Heart right ventricle (tissue), 16 donors: ENCODE measurements around the gene ZNF492. TPM values are rescaled to one million over a fixed set of nuclear protein-coding genes. Genes with fewer than 3 reads are reported as not detected.

Experiments
- ATAC-seq, 8 donors: fragments of 200-7000 bp; cut with Tn5 transposase; one replicate each; pipeline ENCODE4 v1.9.1; 2020; ENCODE audit warnings: mild to moderate bottlenecking in 8 of 8, moderate library complexity in 8 of 8, moderate number of reproducible peaks in 1 of 8
- DNase-seq, 2 donors: peaks; one replicate each; pipeline ENCODE4 v3.0.0-alpha.2; 2020
- H3K27ac ChIP-seq, 10 donors: fragments of 200-600 bp; sonication (generic) in 2 of 10; one replicate each; pipeline versions ENCODE4 v1.5.0 to v1.8.0; 2020 to 2022; ENCODE audit warnings: mild to moderate bottlenecking in 3 of 10
- H3K27me3 ChIP-seq, 7 donors: fragments of 200-600 bp; one replicate each; pipeline ENCODE4 v1.8.0; 2021 to 2022; ENCODE audit warnings: mild to moderate bottlenecking in 2 of 7
- H3K36me3 ChIP-seq, 9 donors: fragments of 200-600 bp; sonication (generic) in 1 of 9; one replicate each; pipeline versions ENCODE4 v1.5.0 to v1.8.0; 2020 to 2022; ENCODE audit warnings: mild to moderate bottlenecking in 2 of 9
- H3K4me1 ChIP-seq, 9 donors: fragments of 200-600 bp; sonication (generic) in 1 of 9; one replicate each; pipeline versions ENCODE4 v1.5.0 to v1.8.0; 2020 to 2022; ENCODE audit warnings: mild to moderate bottlenecking in 4 of 9
- H3K4me3 ChIP-seq, 10 donors: fragments of 200-600 bp; sonication (generic) in 2 of 10; one replicate each; pipeline versions ENCODE4 v1.5.0 to v1.8.0; 2020 to 2022; ENCODE audit warnings: mild to moderate bottlenecking in 7 of 10, moderate library complexity in 2 of 10
- H3K9me3 ChIP-seq, 11 donors: fragments of 200-600 bp in 10 of 11; sonication (generic) in 2 of 11; one replicate each; pipeline versions ENCODE4 v1.5.0 to v1.8.0; 2013 to 2022; ENCODE audit warnings: mild to moderate bottlenecking in 2 of 11, control low read depth in 1 of 11, moderate library complexity in 1 of 11
- WGBS, 2 donors: extraction: QIAGEN DNeasy Blood & Tissue Kit; methylation state at CpG; one replicate each; pipeline ENCODE4 v1.1.7; 2013; ENCODE audit warnings: inconsistent platforms in 1 of 2; 5-methylcytosine and 5-hydroxymethylcytosine counted together
- intact Hi-C, 10 donors: fragments of 100-400 bp; cut with DNase I; formaldehyde crosslinking; loops; one replicate each; pipeline versions ENCODE4 v1.11.1 to v1.14.2; 2022
- polyA plus RNA-seq, 2 donors: library from polyadenylated mRNA; stranded (reverse); fragments of 200-250 nt; gene quantifications; one replicate each; pipeline ENCODE4 v1.2.3, GENCODE V29; 2013
- total RNA-seq, 10 donors: library from RNA; stranded (reverse); fragmentation: NEBNext Ultra II Directional in 3 of 10; extraction: Animal tissue kit (Norgen Biotek cat#: 25700) in 3 of 10; gene quantifications; one replicate each; pipeline versions ENCODE4 v1.2.1 to v1.2.4, GENCODE V29; 2021 to 2023
- TF ChIP-seq, protein P1 (sequence below), 9 donors: fragments of 200-600 bp; sonication (generic) in 2 of 9; IDR thresholded peaks; one replicate each; pipeline versions ENCODE4 v1.5.0 to v1.8.0; 2021 to 2022; ENCODE audit warnings: antibody characterized with exemption in 9 of 9, mild to moderate bottlenecking in 5 of 9, moderate library complexity in 1 of 9
- donor health status: Arrhythmogenic right ventricular cardiomyopathy.
- donor health status: ischemic (EF 13 %, LVEDD 7.1; RV severe dilation, severe dysfunction).
- donor health status: healthy with polysubstance abuse.
- donor health status: DM: no; HTN: yes; CAD: no.
- donor health status: DM: no; HTN: no; CAD: no.
- donor health status: ischemic (EF 25% LVEDD 6.9; RV normal size, moderate dysfunction).
- donor health status: ischemic (EF 25% LVEDD 5.7; RV mildly dilated, moderate dysfunction).
- donor health status: healthy.
- donor health status: DM: yes; HTN: yes; CAD: no.
- donor health status: Ischemic cardiomyopathy.
- donor health status: ischemic (EF 35%, LVEDD 5.7; RV mildly dilated, moderate dysfunction).
- donor health status: nonischemic (EF 11% LVEDD 7.7; RV severe dilation, severe dysfunction).
- donor health status: DM: yes; HTN: yes; CAD: no.
- donor health status: PGD.
- donor health status: ischemic (EF 29% LVEDD 5.4; RV normal size, mild dysfunction).
- donor health status: nonischemic (EF 23%, LVEDD 6.1; RV moderate dilation, normal function).

ZNF492 gene
- total and polyA plus RNA-seq, 12 donors = 0.06 to 0.17 (median 0.12) TPM; not detected in 5

DNA sequence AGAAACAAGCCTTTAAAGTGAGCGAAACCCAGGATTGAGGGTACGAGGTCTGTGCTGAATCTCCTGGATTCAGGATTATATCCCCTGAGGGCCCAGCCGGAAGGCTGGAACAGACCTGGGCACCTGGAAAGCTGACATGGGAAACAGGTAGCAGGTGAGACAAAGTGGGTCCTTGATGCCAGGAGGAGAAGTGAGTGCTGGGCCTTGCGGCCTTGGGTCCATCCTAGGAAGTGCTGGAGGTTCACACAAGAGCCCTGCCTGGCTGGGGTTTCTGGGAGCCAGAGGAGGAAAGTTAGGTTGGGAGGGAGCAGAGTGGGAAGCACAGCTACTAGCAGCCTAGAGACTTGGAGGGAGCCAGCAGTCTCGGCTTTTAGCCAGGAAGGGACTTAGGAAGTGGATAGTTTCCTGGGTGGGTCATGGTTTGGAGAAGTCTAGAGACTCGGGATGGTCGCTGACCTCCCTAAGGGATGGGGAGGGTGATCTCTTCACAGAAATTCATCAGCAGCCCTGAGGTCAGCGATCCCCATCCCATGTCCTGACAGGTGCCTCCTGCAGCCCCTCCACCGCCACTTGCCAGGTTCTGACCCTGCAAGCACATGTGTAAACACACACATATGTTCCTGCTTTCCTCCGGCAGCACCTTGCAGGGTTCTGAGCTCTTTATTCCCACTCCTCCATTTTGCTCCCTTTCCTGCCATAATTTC lies 29.4 kb upstream of the ZNF492 start:
- Histone ChIP-seq H3K9me3 (peaks cover 0 to 30% (median 0%) of the 10 kb centered on the region in 11 donors), H3K27ac (no peak overlapping the region), H3K4me1 (no peaks in the 10 kb centered on the region), H3K27me3 (peaks cover 0 to 29% (median 18%) of the 10 kb centered on the region in 7 donors), H3K36me3 (no peaks in the 10 kb centered on the region), H3K4me3 (no peak overlapping the region)
- DNase-seq (no peak), ATAC-seq (no peak)
- intact Hi-C loops = no loop called here
- 70 to 73% methylated on average over 10 of the region's 10 CpGs for WGBS, 2 donors
- TF ChIP-seq, protein P1, sequence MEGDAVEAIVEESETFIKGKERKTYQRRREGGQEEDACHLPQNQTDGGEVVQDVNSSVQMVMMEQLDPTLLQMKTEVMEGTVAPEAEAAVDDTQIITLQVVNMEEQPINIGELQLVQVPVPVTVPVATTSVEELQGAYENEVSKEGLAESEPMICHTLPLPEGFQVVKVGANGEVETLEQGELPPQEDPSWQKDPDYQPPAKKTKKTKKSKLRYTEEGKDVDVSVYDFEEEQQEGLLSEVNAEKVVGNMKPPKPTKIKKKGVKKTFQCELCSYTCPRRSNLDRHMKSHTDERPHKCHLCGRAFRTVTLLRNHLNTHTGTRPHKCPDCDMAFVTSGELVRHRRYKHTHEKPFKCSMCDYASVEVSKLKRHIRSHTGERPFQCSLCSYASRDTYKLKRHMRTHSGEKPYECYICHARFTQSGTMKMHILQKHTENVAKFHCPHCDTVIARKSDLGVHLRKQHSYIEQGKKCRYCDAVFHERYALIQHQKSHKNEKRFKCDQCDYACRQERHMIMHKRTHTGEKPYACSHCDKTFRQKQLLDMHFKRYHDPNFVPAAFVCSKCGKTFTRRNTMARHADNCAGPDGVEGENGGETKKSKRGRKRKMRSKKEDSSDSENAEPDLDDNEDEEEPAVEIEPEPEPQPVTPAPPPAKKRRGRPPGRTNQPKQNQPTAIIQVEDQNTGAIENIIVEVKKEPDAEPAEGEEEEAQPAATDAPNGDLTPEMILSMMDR (IDR thresholded peaks at IDR 0.05) = no peak

DNA sequence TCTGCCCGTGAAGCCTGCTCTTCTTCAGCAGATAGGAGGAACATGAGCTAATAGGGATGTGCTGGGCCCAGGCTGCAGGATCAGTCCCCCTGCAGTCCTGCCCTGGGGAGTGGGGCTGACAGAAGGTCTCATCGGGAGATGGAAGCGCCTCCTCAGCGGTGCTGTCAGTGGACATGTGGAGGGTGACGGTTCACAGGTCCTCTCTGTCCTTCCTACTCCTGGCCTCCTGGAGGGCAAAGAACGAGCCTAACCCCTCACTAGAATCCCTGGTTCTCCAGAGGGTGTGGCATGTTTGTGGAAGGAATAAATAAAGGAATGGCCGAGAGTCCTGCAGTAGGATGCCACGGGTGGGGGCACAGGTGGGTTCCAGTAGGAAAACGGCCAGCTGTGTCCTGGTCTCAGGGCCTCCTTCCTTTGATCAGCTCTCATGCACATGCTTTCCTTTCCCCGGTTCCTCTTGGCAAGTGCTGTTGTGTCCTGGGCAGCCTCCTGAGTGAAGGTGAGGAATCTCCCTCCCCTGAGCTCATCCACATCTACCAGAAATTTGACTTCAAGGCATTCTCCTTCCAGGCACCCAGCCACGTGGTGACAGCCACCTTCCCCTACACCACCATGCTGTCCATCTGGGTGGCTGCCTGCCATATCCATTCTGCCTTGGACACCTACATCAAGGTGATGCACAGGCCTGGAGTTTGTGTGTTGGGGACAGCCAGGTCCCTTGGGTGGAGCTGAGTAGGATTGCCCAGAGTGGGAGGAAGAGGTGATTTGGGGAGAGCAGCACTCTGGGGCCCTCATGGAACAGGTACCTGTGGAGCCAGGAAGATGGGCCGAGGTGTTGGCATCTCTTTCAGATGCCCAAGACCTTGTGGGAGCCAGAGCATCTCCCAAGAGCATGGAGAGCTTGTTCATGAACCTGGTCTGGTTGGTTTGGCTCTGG lies 28.6 kb upstream of the ZNF492 start:
- DNase-seq (no peak), ATAC-seq (no peak)
- H3K9me3 ChIP-seq = peaks cover 0 to 27% (median 0%) of the 10 kb centered on the region in 11 donors
- WGBS, 2 donors = 65 to 69% methylated on average over 12 of the region's 12 CpGs
- no peak overlapping the region for H3K27ac ChIP-seq
- no peaks in the 10 kb centered on the region for H3K4me1 ChIP-seq
- no peak overlapping the region for H3K4me3 ChIP-seq
- H3K27me3 ChIP-seq = peaks cover 0 to 21% (median 10%) of the 10 kb centered on the region in 7 donors
- intact Hi-C loops = no loop called here
- H3K36me3 ChIP-seq = no peaks in the 10 kb centered on the region
- TF ChIP-seq, protein P1 (IDR thresholded peaks at IDR 0.05) = no peak

DNA sequence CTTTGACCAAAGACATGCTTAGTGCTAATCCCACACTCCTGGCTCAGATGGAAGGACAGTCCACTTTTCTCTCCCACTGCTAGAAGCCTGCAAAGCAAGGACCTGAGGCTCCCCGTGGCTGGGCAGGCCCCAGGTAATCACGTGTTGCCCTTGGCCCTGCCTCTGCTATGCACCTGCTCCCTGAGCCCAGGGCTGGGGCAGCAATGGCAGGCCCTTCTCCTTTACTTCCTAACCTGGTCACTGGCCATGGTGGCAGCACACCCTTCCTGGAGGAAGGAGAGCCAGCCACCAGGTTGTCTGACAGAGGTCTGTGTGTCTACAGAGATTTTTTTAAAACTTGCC lies 27.9 kb upstream of the ZNF492 start:
- peaks cover 0 to 18% (median 9%) of the 10 kb centered on the region in 7 donors for H3K27me3 ChIP-seq
- H3K9me3 ChIP-seq = peaks cover 0 to 33% (median 0%) of the 10 kb centered on the region in 11 donors
- WGBS, 2 donors = 54 to 76% methylated on average over 2 of the region's 2 CpGs
- no peak overlapping the region for H3K4me3 ChIP-seq
- DNase-seq (no peak), ATAC-seq (no peak)
- no peak overlapping the region for H3K27ac ChIP-seq
- intact Hi-C loops = no loop called here
- no peaks in the 10 kb centered on the region for H3K4me1 ChIP-seq
- TF ChIP-seq, protein P1 (IDR thresholded peaks at IDR 0.05) = no peak
- no peaks in the 10 kb centered on the region for H3K36me3 ChIP-seq

DNA sequence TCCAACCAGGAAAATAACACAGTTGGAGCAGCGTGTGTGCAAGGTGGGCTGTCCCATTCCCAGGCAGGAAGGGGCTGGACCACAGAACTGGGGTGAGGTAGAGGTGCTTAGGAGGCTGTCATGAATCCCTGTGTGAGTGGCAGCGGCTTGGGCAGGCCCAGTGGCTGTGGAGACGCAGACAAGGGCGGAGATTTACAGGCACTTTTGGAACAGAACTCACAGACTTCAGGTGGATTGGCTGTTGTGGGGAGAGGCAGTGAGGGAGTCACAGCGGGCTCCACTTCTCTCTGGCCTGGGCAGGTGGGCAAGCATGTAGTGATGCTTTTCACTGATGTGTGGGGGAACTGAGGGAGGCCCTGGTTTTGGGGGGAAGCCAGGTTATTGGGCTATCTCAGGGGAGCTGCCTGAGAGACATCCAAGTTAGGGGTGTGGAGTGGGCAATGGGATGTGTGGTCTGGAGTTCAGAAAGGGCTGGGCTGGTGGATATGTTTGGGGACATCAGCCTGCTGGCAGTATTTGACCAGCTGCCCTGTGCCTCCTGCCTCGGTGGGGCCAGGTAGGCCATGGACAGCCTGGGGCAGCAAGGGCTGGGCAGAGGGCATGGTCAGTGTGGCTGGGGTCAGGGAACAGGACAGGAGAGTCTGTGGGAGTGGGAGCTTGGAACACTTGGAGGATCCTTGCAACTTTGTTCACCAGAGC lies 27.0 kb upstream of the ZNF492 start:
- no peaks in the 10 kb centered on the region for H3K4me1 ChIP-seq
- ATAC-seq (no peak), DNase-seq (no peak)
- H3K27me3 ChIP-seq = peaks cover 0 to 13% (median 4%) of the 10 kb centered on the region in 7 donors
- 70 to 73% methylated on average over 6 of the region's 6 CpGs for WGBS, 2 donors
- peaks cover 0 to 38% (median 0%) of the 10 kb centered on the region in 11 donors for H3K9me3 ChIP-seq
- H3K36me3 ChIP-seq = no peaks in the 10 kb centered on the region
- TF ChIP-seq, protein P1 (IDR thresholded peaks at IDR 0.05) = no peak
- no peak overlapping the region for H3K4me3 ChIP-seq
- no peak overlapping the region for H3K27ac ChIP-seq
- intact Hi-C loops = no loop called here
